Breast epithelium (tissue), 4 donors: ENCODE results near the gene OR10P1. TPM values are rescaled to one million over a fixed set of nuclear protein-coding genes. Genes with fewer than 3 reads are reported as not detected.

ENCODE experiments used
- DNase-seq, 2 donors: peaks; one replicate each; pipeline ENCODE4 v3.0.0-alpha.2; 2019; ENCODE audit warnings: low spot score in 2 of 2
- H3K27ac ChIP-seq, 2 donors: fragments of 200-600 bp; sonication (generic) in 1 of 2; one replicate each; pipeline ENCODE4 v1.5.1; 2016 to 2019; ENCODE audit warnings: mild to moderate bottlenecking in 1 of 2
- H3K27me3 ChIP-seq, 2 donors: fragments of 200-600 bp; sonication (generic) in 1 of 2; one replicate each; pipeline versions ENCODE4 v1.5.1 to v1.6.0; 2017 to 2019; ENCODE audit warnings: control low read depth in 1 of 2, mild to moderate bottlenecking in 1 of 2
- H3K36me3 ChIP-seq: fragments of 200-600 bp; one replicate; pipeline ENCODE4 v1.5.1; 2019
- H3K4me1 ChIP-seq, 2 donors: fragments of 200-600 bp; sonication (generic); one replicate each; pipeline ENCODE4 v1.5.1; 2016 to 2019; ENCODE audit warnings: control low read depth in 1 of 2
- H3K4me3 ChIP-seq, 3 donors: fragments of 200-600 bp; sonication (generic); 1 replicate in 2 of 3; 2 replicates in 1 of 3; pipeline ENCODE4 v1.5.1; 2016 to 2019; ENCODE audit warnings: mild to moderate bottlenecking in 3 of 3, moderate library complexity in 2 of 3
- H3K9me3 ChIP-seq, 2 donors: fragments of 200-600 bp; sonication (generic) in 1 of 2; one replicate each; pipeline ENCODE4 v1.5.1; 2016 to 2019; ENCODE audit warnings: control low read depth in 1 of 2
- CTCF ChIP-seq, 3 donors: fragments of 450-650 bp; IDR thresholded peaks; one replicate each; pipeline ENCODE4 v1.5.1; 2016 to 2017; ENCODE audit warnings: antibody characterized with exemption in 3 of 3, mild to moderate bottlenecking in 3 of 3, moderate library complexity in 3 of 3
- POLR2A ChIP-seq: fragments of 450-650 bp; IDR thresholded peaks from one replicate; pipeline ENCODE4 v1.6.1; 2016; ENCODE audit warnings: antibody characterized with exemption, mild to moderate bottlenecking, moderate library complexity
- POLR2AphosphoS5 ChIP-seq, 3 donors: sonication (generic); formaldehyde crosslinking; IDR thresholded peaks; one replicate each; pipeline ENCODE4 v1.6.1; 2017; ENCODE audit warnings: antibody characterized with exemption in 3 of 3
- intact Hi-C: fragments of 100-400 bp; cut with DNase I; formaldehyde crosslinking; loops from one replicate; pipeline ENCODE4 v1.15.1; 2023; ENCODE audit warnings: low total_unique reads
- total RNA-seq, 3 donors: library from RNA; depleted of rRNA; stranded (reverse); fragments of >200 nt; gene quantifications; one replicate each; pipeline ENCODE4 v1.1.0, GENCODE V29; 2016

OR10P1 gene
- total RNA-seq, 3 donors from 2014 or later, result not detected

GRCh38 chr12:55670276-55670675, 33.6 kb downstream of the OR10P1 start:
- H3K4me1 ChIP-seq, result no peaks in the 10 kb centered on the region
- no peak for TF ChIP-seq POLR2A
- no peak for TF ChIP-seq POLR2AphosphoS5 (IDR thresholded peaks at IDR 0.05)
- no peak for TF ChIP-seq CTCF (IDR thresholded peaks at IDR 0.05)
- intact Hi-C loops, result no loop called here
- H3K27me3 ChIP-seq, result no peaks in the 10 kb centered on the region
- DNase-seq, result no peak
- no peak overlapping the region for H3K27ac ChIP-seq
- H3K4me3 ChIP-seq, result no peak overlapping the region
- no peaks in the 10 kb centered on the region for H3K36me3 ChIP-seq
- H3K9me3 ChIP-seq, result no peaks in the 10 kb centered on the region

GRCh38 chr12:55671746-55672145, 35.1 kb downstream of the OR10P1 start:
- H3K4me1 ChIP-seq, result no peaks in the 10 kb centered on the region
- no peaks in the 10 kb centered on the region for H3K9me3 ChIP-seq
- DNase-seq, result no peak
- no peaks in the 10 kb centered on the region for H3K27me3 ChIP-seq
- TF ChIP-seq POLR2AphosphoS5 (IDR thresholded peaks at IDR 0.05), result no peak
- TF ChIP-seq POLR2A, result no peak
- TF ChIP-seq CTCF (IDR thresholded peaks at IDR 0.05), result no peak
- no peak overlapping the region for H3K27ac ChIP-seq
- no peaks in the 10 kb centered on the region for H3K36me3 ChIP-seq
- H3K4me3 ChIP-seq, result no peak overlapping the region
- intact Hi-C loops, result no loop called here

GRCh38 chr12:55673638-55674037, 36.9 kb downstream of the OR10P1 start:
- no peaks in the 10 kb centered on the region for H3K9me3 ChIP-seq
- H3K4me1 ChIP-seq, result no peaks in the 10 kb centered on the region
- intact Hi-C loops, result no loop called here
- no peak for DNase-seq
- H3K27ac ChIP-seq, result no peak overlapping the region
- no peaks in the 10 kb centered on the region for H3K27me3 ChIP-seq
- H3K36me3 ChIP-seq, result no peaks in the 10 kb centered on the region
- TF ChIP-seq POLR2A, result no peak
- TF ChIP-seq CTCF (IDR thresholded peaks at IDR 0.05), result no peak
- TF ChIP-seq POLR2AphosphoS5 (IDR thresholded peaks at IDR 0.05), result no peak
- H3K4me3 ChIP-seq, result no peak overlapping the region

GRCh38 chr12:55675666-55676065, 39.0 kb downstream of the OR10P1 start:
- no peaks in the 10 kb centered on the region for H3K27me3 ChIP-seq
- H3K4me3 ChIP-seq, result no peak overlapping the region
- no peaks in the 10 kb centered on the region for H3K9me3 ChIP-seq
- TF ChIP-seq POLR2A (no peak), CTCF (IDR thresholded peaks at IDR 0.05) (no peak), POLR2AphosphoS5 (IDR thresholded peaks at IDR 0.05) (no peak)
- no peak for DNase-seq
- intact Hi-C loops, result no loop called here
- no peaks in the 10 kb centered on the region for H3K36me3 ChIP-seq
- no peak overlapping the region for H3K27ac ChIP-seq
- H3K4me1 ChIP-seq, result no peaks in the 10 kb centered on the region

- no peak overlapping the region for H3K4me3 ChIP-seq
- no peaks in the 10 kb centered on the region for H3K27me3 ChIP-seq
- H3K9me3 ChIP-seq, result no peaks in the 10 kb centered on the region
- intact Hi-C loops, result no loop called here
- DNase-seq, result no peak
- H3K27ac ChIP-seq, result no peak overlapping the region
- H3K4me1 ChIP-seq, result no peaks in the 10 kb centered on the region
- TF ChIP-seq CTCF (IDR thresholded peaks at IDR 0.05) (no peak), POLR2AphosphoS5 (IDR thresholded peaks at IDR 0.05) (no peak), POLR2A (no peak)
- H3K36me3 ChIP-seq, result no peaks in the 10 kb centered on the region
Observed at GRCh38 chr12:55676707-55677106, 40.0 kb downstream of the OR10P1 start.
